ENCODE measurements around the gene BIRC5. TPM values are rescaled to one million over a fixed set of nuclear protein-coding genes. Genes with fewer than 3 reads are reported as not detected.
"Not testable (repeated sequence)": the region's sequence is repeated elsewhere in the genome, so short reads cannot be mapped to it uniquely, and the experiment has no call there.

BIRC5 gene
- polyA plus RNA-seq (2013, experiment 1 of 2; ENCODE audit: insufficient read length), result 43.9 TPM
- polyA plus RNA-seq (2013, experiment 2 of 2; ENCODE audit: insufficient read length), result 38.5 TPM

- DNase-seq, result peak; percentile 90
Measured at GRCh38 chr17:78214016-78214705, at the start of gene BIRC5. Gene BIRC5 (plus strand): TSS chr17:78214253. CDS start chr17:78214317, 64 bp downstream.

GRCh38 chr17:78164748-78165607, 49.1 kb upstream of the BIRC5 start:
- no peak for DNase-seq

GRCh38 chr17:78166416-78166815, 47.6 kb upstream of the BIRC5 start:
- DNase-seq, result no peak

- peak; percentile 47 for DNase-seq
Measured at GRCh38 chr17:78168242-78168902, 45.7 kb upstream of the BIRC5 start, which contains the start of gene SYNGR2. Gene SYNGR2 (plus strand): TSS chr17:78168581. CDS start chr17:78168617, 36 bp downstream.

GRCh38 chr17:78168903-78169793, 44.9 kb upstream of the BIRC5 start:
- peak; percentile 30 for DNase-seq

GRCh38 chr17:78170692-78171590, 43.1 kb upstream of the BIRC5 start:
- no peak for DNase-seq

- not testable (repeated sequence) for DNase-seq
Measured at GRCh38 chr17:78171591-78172248, 42.3 kb upstream of the BIRC5 start.

GRCh38 chr17:78172249-78173051, 41.6 kb upstream of the BIRC5 start:
- DNase-seq, result no peak

- DNase-seq, result no peak
Measured at GRCh38 chr17:78173097-78173715, 40.8 kb upstream of the BIRC5 start.

- no peak for DNase-seq
Measured at GRCh38 chr17:78174346-78174869, 39.6 kb upstream of the BIRC5 start.

GRCh38 chr17:78174870-78175642, 39.0 kb upstream of the BIRC5 start:
- DNase-seq, result no peak

- no peak for DNase-seq
Measured at GRCh38 chr17:78175643-78175981, 38.4 kb upstream of the BIRC5 start.

GRCh38 chr17:78176548-78177025, 37.5 kb upstream of the BIRC5 start:
- DNase-seq, result peak; percentile 45

GRCh38 chr17:78179372-78179771, 34.7 kb upstream of the BIRC5 start:
- peak; percentile 36 for DNase-seq

- no peak for DNase-seq
Measured at GRCh38 chr17:78180083-78180482, 34.0 kb upstream of the BIRC5 start.

- no peak for DNase-seq
Measured at GRCh38 chr17:78180508-78180907, 33.5 kb upstream of the BIRC5 start.

GRCh38 chr17:78182504-78182903, 31.5 kb upstream of the BIRC5 start:
- no peak for DNase-seq

- no peak for DNase-seq
Measured at GRCh38 chr17:78183916-78184315, 30.1 kb upstream of the BIRC5 start.

Data from fibroblast of skin of scalp (primary cell).